Hippocampal formation (tissue), 2 donors: Measurements from ENCODE around the gene ADGRD2.

Experiments
- DNase-seq, 2 donors: peaks; one replicate each; lab custom pipeline; 2025; lab: John Stamatoyannopoulos, UW

The ADGRD2 gene

DNA sequence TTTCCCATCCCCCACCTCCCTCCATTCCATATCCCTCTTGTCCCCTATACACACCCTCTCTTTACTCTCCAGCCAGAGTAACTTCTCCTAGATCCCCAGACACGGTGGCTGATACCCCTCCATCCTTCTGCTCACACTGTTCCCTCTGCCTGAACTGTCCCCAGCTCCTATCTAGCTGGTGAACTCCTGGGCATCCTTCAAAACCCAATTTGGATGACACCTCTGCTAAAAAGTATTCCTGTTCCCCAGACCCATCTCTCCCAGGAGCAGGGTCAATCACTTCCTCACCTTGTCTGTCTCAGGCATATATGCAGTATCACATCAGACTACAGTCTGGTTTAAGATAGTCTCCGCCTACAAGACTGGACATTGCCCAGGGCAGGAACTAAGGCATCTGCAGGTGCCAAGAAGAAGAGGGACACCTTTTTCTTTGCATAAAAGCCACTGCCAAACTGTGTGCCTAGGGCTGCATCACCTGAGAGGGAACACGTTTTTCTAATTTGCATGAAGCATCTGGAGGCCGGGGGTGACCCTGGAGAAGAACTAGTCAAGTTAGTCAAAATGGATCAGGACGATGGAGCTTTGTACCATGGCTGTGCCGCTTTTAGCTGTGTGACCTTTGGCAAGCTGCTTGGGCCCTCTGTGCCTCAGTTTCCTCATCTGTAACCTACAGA lies 29.8 kb downstream of the ADGRD2 start:
- no peak for DNase-seq

GRCh38 chr9:124480621-124480981 lies 30.4 kb downstream of the ADGRD2 start:
- DNase-seq = no peak

DNA sequence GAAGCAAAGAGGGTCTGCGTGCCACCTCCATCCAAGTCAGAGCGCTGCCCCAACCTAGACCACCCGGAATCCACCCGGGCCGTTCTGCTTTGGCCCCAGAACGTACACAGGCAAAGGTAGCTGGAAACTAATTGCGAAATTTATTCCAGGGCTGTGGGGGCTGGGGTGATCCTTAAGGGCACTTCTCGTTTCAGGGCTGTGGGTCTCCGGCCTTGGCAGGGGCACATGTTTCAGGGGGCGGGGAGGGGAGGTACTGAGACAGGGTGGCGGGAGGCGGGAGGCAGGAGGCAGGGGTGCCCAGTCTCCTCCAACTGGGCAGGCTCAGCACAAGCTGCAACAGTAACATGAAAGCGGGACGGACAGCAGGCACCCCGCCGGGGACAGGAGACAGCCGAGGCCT lies 30.9 kb downstream of the ADGRD2 start:
- no peak for DNase-seq

GRCh38 chr9:124482431-124483031 lies 32.3 kb downstream of the ADGRD2 start:
- DNase-seq = no peak

- no peak for DNase-seq
Observed at GRCh38 chr9:124483481-124483880, 33.2 kb downstream of the ADGRD2 start.

- DNase-seq = no peak
Observed at GRCh38 chr9:124485201-124485600, 35.0 kb downstream of the ADGRD2 start.

GRCh38 chr9:124485936-124486335 lies 35.7 kb downstream of the ADGRD2 start:
- DNase-seq = no peak

GRCh38 chr9:124486778-124487259 lies 36.6 kb downstream of the ADGRD2 start:
- no peak for DNase-seq

DNA sequence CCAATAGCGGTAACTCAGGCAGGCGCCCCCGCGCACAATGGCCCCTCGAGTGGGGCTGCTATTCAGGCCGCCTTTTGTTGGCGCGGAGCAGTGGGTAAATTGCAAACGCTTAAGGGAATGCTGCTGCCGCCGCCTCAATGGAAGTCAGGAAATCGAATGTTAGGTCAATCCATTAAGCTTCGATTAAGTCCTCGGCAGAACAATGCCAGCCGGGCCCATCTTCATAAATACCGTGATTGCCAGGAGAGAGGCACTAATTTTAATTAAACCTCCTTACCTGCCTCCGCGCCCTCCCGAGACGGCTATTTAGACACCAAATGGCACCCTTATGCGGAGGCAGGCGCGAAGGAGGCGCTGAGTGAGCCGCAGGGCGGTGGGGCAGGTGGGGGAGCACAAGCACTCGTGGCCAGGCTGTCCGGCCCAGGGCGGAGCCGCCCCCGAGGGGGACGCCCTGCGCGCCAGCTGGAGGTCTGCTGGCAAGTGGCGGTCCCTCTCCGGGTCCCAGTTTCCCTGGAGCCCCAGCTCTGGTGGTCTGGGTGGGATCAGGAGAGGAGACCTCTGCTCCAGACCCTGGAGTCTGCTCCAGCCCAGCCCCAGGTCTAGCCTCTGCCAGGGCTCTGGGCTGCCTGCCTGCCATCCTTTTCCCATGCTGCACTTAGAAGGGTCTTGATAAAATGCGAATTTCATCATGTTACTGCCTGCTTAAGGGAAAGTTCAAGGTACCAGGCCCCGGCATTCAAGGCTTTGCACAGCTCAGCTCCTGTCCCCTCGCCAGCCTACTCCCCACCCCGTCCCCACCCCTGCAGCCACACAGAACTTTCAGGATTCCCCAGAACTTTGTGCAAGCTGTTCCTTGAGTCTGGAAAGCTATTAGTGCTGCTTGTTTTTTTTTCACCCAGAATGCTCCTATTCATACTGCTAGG lies 37.3 kb downstream of the ADGRD2 start:
- no peak for DNase-seq

DNA sequence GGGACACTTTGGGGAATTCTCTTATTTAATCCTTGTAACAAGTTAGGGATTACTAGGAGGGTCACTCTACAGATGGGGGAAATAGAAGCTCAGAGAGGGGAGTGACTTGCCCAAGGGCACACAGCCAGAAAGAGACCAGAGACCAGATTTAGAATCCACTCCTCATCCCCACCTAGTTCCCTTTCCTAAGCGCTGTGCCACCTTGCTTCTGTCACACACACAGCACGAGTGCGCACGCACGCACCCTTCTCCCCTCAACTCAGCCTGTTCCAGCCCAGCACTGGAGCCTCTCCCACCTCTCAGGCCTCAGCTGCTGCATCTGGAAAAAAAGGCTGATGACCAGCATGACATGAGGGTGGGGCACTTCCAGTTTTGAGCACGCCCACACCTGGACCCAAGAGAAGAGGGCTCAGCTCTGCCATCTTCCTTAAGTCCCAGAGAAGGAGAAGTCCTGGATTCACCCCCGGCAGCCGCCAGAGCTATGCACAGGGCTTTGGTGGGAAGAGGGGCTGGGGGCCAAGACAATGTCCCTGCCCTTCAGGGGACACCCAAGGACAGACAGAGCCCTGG lies 38.5 kb downstream of the ADGRD2 start:
- DNase-seq = no peak

GRCh38 chr9:124489222-124489621 lies 39.0 kb downstream of the ADGRD2 start:
- no peak for DNase-seq

DNA sequence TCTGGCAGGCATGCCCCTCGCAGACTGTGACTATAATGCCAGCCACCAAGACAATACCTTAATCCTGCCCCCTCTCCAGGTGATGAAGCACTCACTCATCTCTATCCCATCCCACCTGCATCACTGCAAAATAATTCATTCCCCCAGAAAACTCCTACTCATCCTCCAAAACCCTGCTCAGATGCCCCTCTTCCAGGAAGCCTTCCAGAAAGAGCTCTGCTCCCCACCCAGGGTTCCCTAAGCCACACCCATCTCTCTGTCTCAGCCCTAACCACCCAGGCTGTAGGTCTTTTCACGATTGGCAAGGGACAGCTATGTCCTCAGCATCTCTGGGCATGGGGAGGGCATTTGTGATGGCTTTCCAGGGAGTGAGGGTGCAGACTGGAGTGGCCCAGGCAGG lies 39.8 kb downstream of the ADGRD2 start:
- no peak for DNase-seq

DNA sequence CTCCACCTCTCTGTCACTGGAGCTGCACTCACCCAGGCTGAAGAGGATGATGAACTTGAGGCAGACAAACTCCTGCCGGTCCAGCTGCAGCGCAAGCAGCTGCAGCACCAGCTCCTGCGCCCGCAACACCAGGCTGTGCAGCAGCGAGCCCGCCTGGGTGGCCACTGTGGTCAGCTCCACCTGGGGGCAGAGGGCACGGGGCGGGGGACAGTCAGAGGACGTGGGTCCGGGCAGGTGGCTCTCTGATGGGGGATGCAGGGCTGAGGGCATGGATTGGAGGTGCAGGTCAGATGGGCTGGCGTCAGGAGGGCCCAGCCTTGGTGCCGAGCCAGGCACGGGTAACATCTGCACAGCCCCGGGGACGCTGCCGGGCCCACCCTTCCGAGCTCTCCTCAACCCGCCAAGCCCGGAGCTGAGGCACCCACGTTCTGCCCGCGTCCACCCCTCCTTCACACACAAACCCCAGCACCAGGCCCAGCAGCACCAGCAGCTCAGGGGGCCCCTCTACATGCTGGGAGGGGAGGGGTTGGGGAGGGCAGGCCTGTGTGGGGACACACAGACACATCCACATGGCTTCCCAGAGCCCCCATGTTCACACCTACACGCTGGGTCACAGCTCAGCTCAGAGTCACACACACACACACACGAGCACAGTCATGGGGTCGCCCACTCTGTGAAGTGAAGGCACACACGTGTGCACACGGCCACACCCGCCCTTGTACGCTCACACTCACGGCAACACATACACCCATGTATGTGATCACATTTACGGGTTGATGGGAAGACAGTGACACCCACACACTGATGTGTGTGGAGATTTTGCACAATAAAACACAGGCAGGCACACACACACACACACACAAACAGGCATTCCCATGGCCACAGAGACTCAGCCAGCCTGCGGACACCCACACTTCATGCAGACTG lies 41.1 kb downstream of the ADGRD2 start:
- DNase-seq = no peak

DNA sequence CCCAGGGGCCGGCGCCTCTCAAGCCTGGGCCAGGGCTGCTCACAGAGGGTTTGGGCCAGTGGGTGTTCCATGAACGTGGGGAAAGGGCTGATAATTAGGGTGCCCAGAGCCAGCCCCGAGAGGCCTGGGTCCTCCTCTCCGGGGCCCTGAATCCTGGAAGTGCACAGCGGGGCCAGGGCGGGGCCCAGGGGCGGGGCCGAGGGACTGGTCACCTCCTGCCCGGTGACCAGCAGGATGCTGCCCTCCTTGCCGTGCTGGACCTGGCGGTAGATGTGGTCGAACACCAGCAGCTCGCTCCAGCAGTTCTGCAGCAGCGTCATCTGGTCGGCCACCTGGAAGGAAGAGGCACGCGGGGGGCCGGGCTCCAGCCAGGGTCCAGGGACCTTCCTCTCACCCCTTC lies 42.6 kb downstream of the ADGRD2 start:
- no peak for DNase-seq

- no peak for DNase-seq
Observed at GRCh38 chr9:124493218-124493617, 43.0 kb downstream of the ADGRD2 start.

DNA sequence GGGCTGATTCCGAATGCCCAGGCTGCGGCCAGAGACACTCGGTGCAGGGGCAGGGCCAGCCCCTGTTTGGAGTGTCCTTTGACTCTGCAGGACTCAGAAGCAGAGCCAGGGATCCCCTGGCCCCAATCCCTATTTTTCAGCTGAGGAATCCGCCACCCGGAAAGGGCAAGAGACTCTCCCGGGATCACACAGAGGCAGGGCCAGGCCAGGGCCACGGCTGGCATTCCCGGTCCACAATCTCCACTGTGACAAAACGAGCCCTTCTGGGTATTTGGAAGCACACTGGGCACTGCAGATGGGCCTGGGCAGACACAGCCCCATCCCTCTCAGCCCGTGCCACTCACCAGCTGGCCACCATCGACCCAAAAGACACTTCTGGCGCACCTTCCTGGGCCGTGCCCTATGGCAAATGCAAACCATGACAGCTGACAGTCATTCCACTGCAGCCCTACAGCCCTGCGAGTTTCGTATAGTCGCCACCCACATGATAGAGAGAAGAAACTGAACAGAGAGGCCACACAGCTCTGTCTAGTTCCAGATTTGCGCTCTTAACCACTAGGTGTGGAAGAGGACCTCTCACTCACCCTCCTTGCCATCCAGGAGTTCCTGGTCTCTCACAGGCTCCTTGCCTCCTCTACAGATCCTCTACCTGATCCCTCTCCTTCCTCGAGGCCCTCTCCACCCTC lies 43.7 kb downstream of the ADGRD2 start:
- no peak for DNase-seq

DNA sequence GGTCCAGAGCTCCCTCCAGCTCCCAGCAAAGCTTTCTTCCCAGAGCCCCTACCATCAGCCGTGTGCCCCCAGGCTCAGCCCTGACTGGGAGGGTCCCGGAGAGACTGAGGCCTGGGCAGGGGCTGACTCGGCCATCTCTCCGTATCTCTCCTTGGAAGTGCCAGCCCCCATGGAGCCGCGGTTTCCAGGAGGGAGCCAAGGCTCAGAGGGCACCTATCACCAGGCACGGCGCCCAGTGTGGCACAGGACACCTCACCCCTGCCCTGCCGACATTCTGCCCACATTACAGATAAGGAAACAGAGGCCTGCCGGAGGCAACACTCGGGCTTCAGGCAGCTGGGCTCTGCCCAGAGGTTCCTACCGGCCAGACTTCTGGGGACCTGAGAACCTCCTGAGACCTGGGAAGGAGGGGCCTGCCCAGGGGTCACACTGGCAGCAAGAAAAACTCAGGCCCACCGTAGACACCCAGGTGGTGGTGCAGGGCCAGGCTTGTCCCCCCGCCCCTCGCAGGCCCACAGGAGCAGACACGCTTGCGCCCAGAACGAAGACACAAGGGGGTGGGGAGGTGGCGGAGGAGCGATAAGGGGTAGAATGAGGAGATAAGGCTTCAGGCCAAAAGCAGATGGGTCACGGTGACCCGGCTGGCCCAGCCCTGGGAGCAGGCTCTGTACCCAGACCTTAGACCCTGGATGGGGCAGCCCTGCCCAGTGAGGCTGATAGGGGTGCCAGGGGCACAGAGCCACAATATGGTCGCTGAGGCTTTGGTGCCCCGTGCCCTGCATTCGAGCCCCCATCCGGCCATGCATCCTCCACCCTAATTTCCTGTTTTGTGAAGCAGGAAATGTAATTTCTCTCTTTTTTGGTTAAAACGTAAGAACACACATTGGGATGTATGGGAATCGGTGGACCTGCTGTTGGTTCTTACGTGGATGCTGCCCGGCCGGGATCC lies 45.1 kb downstream of the ADGRD2 start:
- DNase-seq = no peak

DNA sequence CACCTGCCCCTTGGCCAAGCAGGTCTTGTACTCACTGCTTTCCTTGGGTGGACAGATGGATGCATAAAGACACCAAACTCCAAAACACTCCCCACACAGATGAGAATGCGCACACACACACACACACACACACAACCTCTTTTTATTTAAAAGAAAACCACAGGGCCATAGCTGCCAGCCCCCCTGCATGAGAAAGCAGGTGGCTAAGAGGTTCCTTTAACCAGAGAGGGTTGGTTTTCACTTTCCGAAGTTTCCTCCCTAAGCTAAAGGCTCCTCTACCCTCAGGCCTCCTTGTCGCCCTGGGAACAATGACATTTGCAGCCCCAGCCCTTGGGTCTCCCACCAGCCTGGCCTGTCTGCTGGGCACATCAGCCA lies 45.8 kb downstream of the ADGRD2 start:
- no peak for DNase-seq

DNA sequence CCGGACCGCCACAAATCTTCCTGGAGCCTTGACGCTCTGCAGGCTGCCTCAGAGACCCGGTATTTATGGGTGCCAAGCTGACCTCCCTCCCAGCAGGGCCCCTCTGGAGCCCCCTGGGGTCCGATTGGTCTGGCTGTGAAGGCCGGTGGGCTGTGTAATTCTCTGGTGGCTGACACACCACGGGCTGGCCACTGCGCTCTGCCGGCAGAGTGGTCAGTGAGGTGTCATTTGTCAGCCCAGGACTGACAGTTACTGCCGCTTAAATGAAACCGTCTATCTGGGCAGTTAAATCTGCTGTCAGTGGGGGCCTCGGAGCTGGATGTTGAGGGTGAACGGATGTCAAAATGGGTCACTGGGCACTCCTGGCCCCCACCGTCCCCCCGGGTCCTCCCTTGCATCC lies 46.2 kb downstream of the ADGRD2 start:
- DNase-seq = no peak

- no peak for DNase-seq
Observed at GRCh38 chr9:124497441-124497840, 47.2 kb downstream of the ADGRD2 start.
